ENCODE measurements around the gene LHFPL6. TPM values are rescaled to one million over a fixed set of nuclear protein-coding genes. Genes with fewer than 3 reads are reported as not detected.

LHFPL6 gene
- total RNA-seq, 3 donors from 2014 or later, result 54.2 to 99.6 (median 91.7) TPM

- Histone ChIP-seq H3K4me1 (no peaks in the 10 kb centered on the region), H3K4me3 (peak overlapping the region in 1 of 3 donors; percentile 25), H3K27me3 (no peaks in the 10 kb centered on the region), H3K36me3 (no peaks in the 10 kb centered on the region), H3K9me3 (no peaks in the 10 kb centered on the region), H3K27ac (peak overlapping the region; percentile 24 to 72)
- TF ChIP-seq POLR2A (IDR thresholded peaks at IDR 0.05), result no peak
- no peak for TF ChIP-seq POLR2AphosphoS5 (IDR thresholded peaks at IDR 0.05)
- no peak for TF ChIP-seq CTCF (IDR thresholded peaks at IDR 0.05)
- intact Hi-C loops (cut with DNase I; ENCODE audit: low total_unique reads), result no loop called here
- no peak for DNase-seq (ENCODE audit: low spot score in 2 of 2)
Observed at GRCh38 chr13:39394796-39395678, 208.0 kb downstream of the LHFPL6 start.

- TF ChIP-seq CTCF (IDR thresholded peaks at IDR 0.05) (no peak), POLR2A (IDR thresholded peaks at IDR 0.05) (no peak), POLR2AphosphoS5 (IDR thresholded peaks at IDR 0.05) (no peak)
- DNase-seq (ENCODE audit: low spot score in 2 of 2), result no peak
- no peak overlapping the region for H3K27ac ChIP-seq
- no peaks in the 10 kb centered on the region for H3K27me3 ChIP-seq
- H3K4me3 ChIP-seq, result no peak overlapping the region
- H3K4me1 ChIP-seq, result no peaks in the 10 kb centered on the region
- H3K36me3 ChIP-seq, result no peaks in the 10 kb centered on the region
- H3K9me3 ChIP-seq, result no peaks in the 10 kb centered on the region
- intact Hi-C loops (cut with DNase I; ENCODE audit: low total_unique reads), result no loop called here
Observed at GRCh38 chr13:39391761-39392160, 211.2 kb downstream of the LHFPL6 start.

- TF ChIP-seq POLR2A (IDR thresholded peaks at IDR 0.05) (no peak), CTCF (IDR thresholded peaks at IDR 0.05) (no peak), POLR2AphosphoS5 (IDR thresholded peaks at IDR 0.05) (no peak)
- no peaks in the 10 kb centered on the region for H3K36me3 ChIP-seq
- no peak overlapping the region for H3K4me3 ChIP-seq
- no peaks in the 10 kb centered on the region for H3K4me1 ChIP-seq
- no peak overlapping the region for H3K27ac ChIP-seq
- H3K27me3 ChIP-seq, result no peaks in the 10 kb centered on the region
- intact Hi-C loops (cut with DNase I; ENCODE audit: low total_unique reads), result no loop called here
- DNase-seq (ENCODE audit: low spot score in 2 of 2), result no peak
- no peaks in the 10 kb centered on the region for H3K9me3 ChIP-seq
Observed at GRCh38 chr13:39389013-39389412, 214.0 kb downstream of the LHFPL6 start.

GRCh38 chr13:39385621-39386231 lies 217.3 kb downstream of the LHFPL6 start:
- H3K9me3 ChIP-seq, result no peaks in the 10 kb centered on the region
- no peak overlapping the region for H3K27ac ChIP-seq
- intact Hi-C loops (cut with DNase I; ENCODE audit: low total_unique reads), result no loop called here
- no peaks in the 10 kb centered on the region for H3K4me1 ChIP-seq
- DNase-seq (ENCODE audit: low spot score in 2 of 2), result no peak
- no peak overlapping the region for H3K4me3 ChIP-seq
- TF ChIP-seq POLR2AphosphoS5 (IDR thresholded peaks at IDR 0.05) (no peak), POLR2A (IDR thresholded peaks at IDR 0.05) (no peak), CTCF (IDR thresholded peaks at IDR 0.05) (no peak)
- H3K27me3 ChIP-seq, result no peaks in the 10 kb centered on the region
- no peaks in the 10 kb centered on the region for H3K36me3 ChIP-seq

GRCh38 chr13:39385154-39385553 lies 217.8 kb downstream of the LHFPL6 start:
- TF ChIP-seq POLR2AphosphoS5 (IDR thresholded peaks at IDR 0.05), result no peak
- no peak for TF ChIP-seq CTCF (IDR thresholded peaks at IDR 0.05)
- no peak for TF ChIP-seq POLR2A (IDR thresholded peaks at IDR 0.05)
- Histone ChIP-seq H3K4me3 (no peak overlapping the region), H3K4me1 (no peaks in the 10 kb centered on the region), H3K27ac (no peak overlapping the region), H3K27me3 (no peaks in the 10 kb centered on the region), H3K9me3 (no peaks in the 10 kb centered on the region), H3K36me3 (no peaks in the 10 kb centered on the region)
- intact Hi-C loops (cut with DNase I; ENCODE audit: low total_unique reads), result no loop called here
- DNase-seq (ENCODE audit: low spot score in 2 of 2), result no peak
